Activated CD4-positive, alpha-beta memory T cell treated with anti-CD3 and anti-CD28 coated beads, Interleukin-2, amount 10 ng/mL, durations not matched to agents 7 days and 5 days (primary cell): ENCODE data around the gene PNLIP. TPM values are rescaled to one million over a fixed set of nuclear protein-coding genes. Genes with fewer than 3 reads are reported as not detected.

Source experiments
- CTCF ChIA-PET: fragments of 350-600 bp; sonication (Branson Sonifier 250); formaldehyde crosslinking; loops from one replicate; lab custom pipeline; 2021; ENCODE audit warnings: antibody characterized with exemption, inconsistent platforms; lab: Charles Lee
- POLR2A ChIA-PET: fragments of 350-600 bp; sonication (Branson Sonifier 250); formaldehyde crosslinking; loops from one replicate; lab custom pipeline; 2021; ENCODE audit warnings: antibody characterized with exemption; lab: Charles Lee
- DNase-seq: peaks from one replicate; pipeline ENCODE4 v3.0.0-alpha.2; 2020
- H3K27ac Mint-ChIP-seq: one replicate; pipeline ENCODE4 v1.8.0; 2021; ENCODE audit warnings: mild to moderate bottlenecking, mixed read lengths
- H3K27me3 Mint-ChIP-seq: one replicate; pipeline ENCODE4 v1.8.0; 2021; ENCODE audit warnings: mixed read lengths
- H3K36me3 Mint-ChIP-seq: one replicate; pipeline ENCODE4 v1.8.0; 2021; ENCODE audit warnings: low read depth, mixed read lengths
- H3K4me1 Mint-ChIP-seq: one replicate; pipeline ENCODE4 v1.8.0; 2021; ENCODE audit warnings: mixed read lengths
- H3K4me3 Mint-ChIP-seq: one replicate; pipeline ENCODE4 v1.8.0; 2021; ENCODE audit warnings: mild to moderate bottlenecking, mixed read lengths
- H3K9me3 Mint-ChIP-seq: one replicate; pipeline ENCODE4 v1.8.0; 2021; ENCODE audit warnings: mixed read lengths
- total RNA-seq, 2 experiments: library from RNA; stranded (reverse); gene quantifications; one replicate each; pipeline ENCODE4 v1.2.3, GENCODE V29; 2021

The PNLIP gene
- total RNA-seq, 2 experiments from 2014 or later: not detected

DNA sequence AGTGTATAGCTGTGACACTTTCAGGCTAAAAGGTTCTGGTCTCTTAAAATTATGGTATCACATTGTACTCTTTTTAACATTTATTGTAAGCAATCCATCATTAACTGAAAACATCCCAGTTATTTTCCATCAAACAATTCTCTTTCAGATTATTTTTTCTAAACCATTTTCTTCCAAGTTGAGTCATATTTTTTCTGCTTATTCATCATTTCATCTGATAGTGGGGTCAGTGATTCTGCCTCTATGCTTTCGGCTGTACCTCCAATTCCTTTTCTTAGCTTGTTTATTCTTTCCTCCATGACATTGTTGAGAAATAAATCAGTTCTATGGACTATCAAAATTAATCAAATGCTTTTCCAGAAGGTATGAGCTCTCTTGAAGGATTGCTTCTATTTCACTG is 609 bp upstream of the PNLIP start:
- Mint-ChIP-seq H3K4me3 (no peak overlapping the region), H3K9me3 (no peaks in the 10 kb centered on the region), H3K27me3 (no peaks in the 10 kb centered on the region), H3K4me1 (no peaks in the 10 kb centered on the region), H3K27ac (no peak overlapping the region), H3K36me3 (no peaks in the 10 kb centered on the region)
- no peak for DNase-seq
- ChIA-PET CTCF (no interaction called here), POLR2A (no interaction called here)

DNA sequence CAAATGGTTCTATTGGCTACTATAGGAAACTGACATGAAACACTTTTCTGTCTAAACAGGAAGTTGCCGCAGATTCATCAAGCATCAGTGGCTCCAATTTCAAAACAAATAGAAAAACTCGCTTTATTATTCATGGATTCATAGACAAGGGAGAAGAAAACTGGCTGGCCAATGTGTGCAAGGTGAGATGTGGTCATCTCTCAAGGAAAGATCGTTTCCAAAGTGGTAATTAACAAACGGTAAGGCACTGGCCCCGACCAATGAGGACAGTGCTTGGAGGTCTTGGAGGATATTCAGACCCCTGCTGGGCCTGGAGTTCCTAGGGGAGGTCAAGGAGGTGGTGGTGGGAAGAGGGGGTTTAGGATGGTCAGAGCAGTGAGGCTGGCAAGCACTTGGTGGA is 2.6 kb downstream of the PNLIP start:
- no peaks in the 10 kb centered on the region for H3K4me1 Mint-ChIP-seq
- H3K36me3 Mint-ChIP-seq: no peaks in the 10 kb centered on the region
- no peaks in the 10 kb centered on the region for H3K27me3 Mint-ChIP-seq
- POLR2A ChIA-PET: no interaction called here
- no peaks in the 10 kb centered on the region for H3K9me3 Mint-ChIP-seq
- H3K27ac Mint-ChIP-seq: no peak overlapping the region
- CTCF ChIA-PET: no interaction called here
- no peak overlapping the region for H3K4me3 Mint-ChIP-seq
- no peak for DNase-seq

DNA sequence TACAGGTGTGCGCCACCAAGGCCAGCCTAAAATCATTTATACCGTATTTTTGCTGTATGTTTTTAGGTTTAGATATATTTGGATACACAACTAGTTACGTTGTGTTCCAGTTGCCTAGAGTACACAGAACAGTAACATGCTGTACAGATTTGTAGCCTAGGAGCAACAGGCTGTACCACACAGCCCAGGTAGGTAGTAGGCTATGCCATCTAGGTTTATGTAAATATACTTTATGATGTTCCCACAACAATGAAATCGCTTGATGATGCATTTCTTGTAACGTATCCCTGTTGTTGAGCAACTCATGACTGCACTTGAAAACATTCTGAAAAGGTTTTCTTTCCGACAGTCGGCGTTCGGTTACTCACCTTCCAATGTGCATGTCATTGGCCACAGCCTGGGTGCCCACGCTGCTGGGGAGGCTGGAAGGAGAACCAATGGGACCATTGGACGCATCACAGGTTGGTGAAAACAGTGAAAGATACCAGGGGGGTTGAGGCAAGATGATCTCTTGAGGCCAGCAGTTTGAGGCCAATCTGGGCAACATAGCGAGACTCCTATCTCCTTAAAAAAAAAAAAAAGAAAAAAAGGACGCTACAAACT is 7.7 kb downstream of the PNLIP start:
- Mint-ChIP-seq H3K36me3 (no peaks in the 10 kb centered on the region), H3K4me3 (no peak overlapping the region), H3K27ac (no peak overlapping the region), H3K4me1 (no peaks in the 10 kb centered on the region), H3K9me3 (no peaks in the 10 kb centered on the region), H3K27me3 (no peaks in the 10 kb centered on the region)
- no peak for DNase-seq
- ChIA-PET POLR2A (no interaction called here), CTCF (no interaction called here)

DNA sequence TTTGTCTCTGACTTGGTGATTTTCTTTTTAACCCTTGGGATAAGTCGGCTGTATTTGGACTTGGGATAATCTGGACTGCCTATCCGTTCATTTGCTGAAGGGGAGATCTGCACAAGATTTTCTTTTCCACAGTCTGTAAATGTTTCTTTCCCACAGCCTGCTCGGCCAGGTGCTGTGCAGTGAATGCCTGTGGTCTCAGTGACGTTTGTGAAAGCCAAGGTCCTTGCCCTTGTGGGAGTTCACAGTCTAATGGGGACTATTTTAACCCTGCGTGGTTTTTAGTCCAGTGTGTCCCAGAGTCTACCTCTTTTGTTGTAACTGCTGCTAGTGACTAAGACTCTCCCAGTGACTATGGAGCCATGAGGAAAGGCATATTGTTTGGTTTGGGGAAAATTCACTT is 8.9 kb downstream of the PNLIP start:
- no peak for DNase-seq
- no peaks in the 10 kb centered on the region for H3K4me1 Mint-ChIP-seq
- no peak overlapping the region for H3K27ac Mint-ChIP-seq
- no peaks in the 10 kb centered on the region for H3K9me3 Mint-ChIP-seq
- ChIA-PET CTCF (no interaction called here), POLR2A (no interaction called here)
- H3K36me3 Mint-ChIP-seq: no peaks in the 10 kb centered on the region
- H3K27me3 Mint-ChIP-seq: no peaks in the 10 kb centered on the region
- no peak overlapping the region for H3K4me3 Mint-ChIP-seq

DNA sequence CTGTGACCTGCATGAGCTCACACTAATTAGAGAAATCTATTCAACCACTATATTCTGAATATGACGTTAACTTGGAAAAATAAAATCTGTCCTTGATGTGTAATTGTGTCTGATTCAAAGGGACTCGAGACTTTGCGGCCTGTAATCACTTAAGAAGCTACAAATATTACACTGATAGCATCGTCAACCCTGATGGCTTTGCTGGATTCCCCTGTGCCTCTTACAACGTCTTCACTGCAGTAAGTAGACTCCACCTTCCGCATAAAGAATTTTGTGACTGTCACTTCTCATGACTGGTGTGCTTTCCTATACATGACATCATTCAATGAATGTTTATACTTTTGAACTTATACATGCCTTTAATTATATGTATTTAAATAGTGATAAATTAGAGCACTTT is 10.1 kb downstream of the PNLIP start:
- Mint-ChIP-seq H3K27ac (no peak overlapping the region), H3K27me3 (no peaks in the 10 kb centered on the region), H3K4me3 (no peak overlapping the region), H3K4me1 (no peaks in the 10 kb centered on the region), H3K36me3 (no peaks in the 10 kb centered on the region), H3K9me3 (no peaks in the 10 kb centered on the region)
- CTCF ChIA-PET: no interaction called here
- no peak for DNase-seq
- POLR2A ChIA-PET: no interaction called here

DNA sequence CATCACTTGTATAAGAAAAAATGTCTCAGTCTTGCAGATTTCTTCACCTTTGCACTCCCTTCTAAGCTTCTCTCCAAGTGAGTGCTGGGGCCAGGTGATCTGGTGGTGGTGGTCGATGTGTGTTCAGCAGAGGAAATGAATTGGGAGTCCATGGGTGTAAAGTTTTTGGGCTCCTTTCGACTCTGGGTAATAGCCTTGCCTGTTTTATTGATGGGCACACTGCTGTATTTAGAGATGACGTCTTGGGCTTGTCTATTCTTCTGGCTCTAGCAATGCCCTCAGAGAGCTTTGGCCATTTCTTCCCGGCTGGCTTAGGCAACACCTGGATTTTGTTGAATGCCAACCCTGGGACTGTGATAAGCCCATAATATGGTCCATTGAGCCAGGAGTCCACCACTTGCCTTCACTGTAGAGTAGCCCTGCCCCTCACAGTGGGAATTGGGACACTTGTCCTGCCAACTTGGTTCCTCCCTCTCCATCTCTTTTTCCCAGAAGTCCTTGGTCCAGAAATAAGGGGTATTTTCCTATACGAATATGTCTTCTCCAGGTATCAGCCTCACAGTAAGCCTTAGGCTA is 11.7 kb downstream of the PNLIP start:
- Mint-ChIP-seq H3K27ac (no peak overlapping the region), H3K4me3 (no peak overlapping the region), H3K27me3 (no peaks in the 10 kb centered on the region), H3K4me1 (no peaks in the 10 kb centered on the region), H3K36me3 (no peaks in the 10 kb centered on the region), H3K9me3 (no peaks in the 10 kb centered on the region)
- ChIA-PET CTCF (no interaction called here), POLR2A (no interaction called here)
- no peak for DNase-seq

DNA sequence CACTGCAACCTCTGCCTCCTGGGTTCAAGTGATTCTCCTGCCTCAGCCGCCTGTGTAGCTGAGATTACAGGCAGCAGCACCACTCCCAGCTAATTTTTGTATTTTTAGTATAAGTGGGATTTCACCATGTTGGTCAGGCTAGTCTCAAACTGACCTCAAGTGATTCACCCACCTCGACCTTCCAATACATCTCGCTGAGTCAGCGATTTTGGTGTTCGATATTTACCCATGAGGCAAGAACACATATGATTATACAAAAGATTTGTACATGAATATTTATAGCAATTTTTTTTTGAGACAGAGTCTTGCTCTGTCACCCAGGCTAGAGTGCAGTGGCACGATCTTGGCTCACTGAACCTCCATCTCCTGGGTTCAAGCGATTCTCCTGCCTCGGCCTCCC is 19.8 kb downstream of the PNLIP start:
- Mint-ChIP-seq H3K27ac (no peak overlapping the region), H3K27me3 (no peaks in the 10 kb centered on the region), H3K36me3 (no peaks in the 10 kb centered on the region), H3K9me3 (no peaks in the 10 kb centered on the region), H3K4me1 (no peaks in the 10 kb centered on the region), H3K4me3 (no peak overlapping the region)
- no peak for DNase-seq
- CTCF ChIA-PET: no interaction called here
- POLR2A ChIA-PET: no interaction called here

DNA sequence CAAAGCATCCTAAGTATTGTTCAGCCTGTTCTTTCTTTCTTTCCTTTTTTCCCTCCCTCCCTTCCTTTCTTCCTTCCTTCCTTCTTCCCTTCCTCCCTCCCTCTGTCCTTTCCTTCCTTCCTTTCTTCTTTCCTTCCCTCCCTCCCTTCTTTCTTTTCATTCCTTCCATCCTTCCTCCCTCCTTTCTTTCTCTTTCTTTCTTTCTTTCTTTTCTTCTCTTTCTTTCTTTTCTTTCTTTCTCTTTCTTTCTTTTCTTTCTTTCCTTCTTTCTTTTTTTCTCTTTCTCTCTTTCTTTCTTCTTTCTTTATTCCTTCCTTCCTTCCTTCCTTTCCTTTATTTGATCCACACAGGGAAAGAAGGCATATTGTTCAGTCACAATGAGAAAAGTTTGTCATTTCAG is 21.2 kb downstream of the PNLIP start:
- CTCF ChIA-PET: no interaction called here
- Mint-ChIP-seq H3K27ac (no peak overlapping the region), H3K9me3 (no peaks in the 10 kb centered on the region), H3K36me3 (no peaks in the 10 kb centered on the region), H3K27me3 (no peaks in the 10 kb centered on the region), H3K4me1 (no peaks in the 10 kb centered on the region), H3K4me3 (no peak overlapping the region)
- no peak for DNase-seq
- POLR2A ChIA-PET: no interaction called here

DNA sequence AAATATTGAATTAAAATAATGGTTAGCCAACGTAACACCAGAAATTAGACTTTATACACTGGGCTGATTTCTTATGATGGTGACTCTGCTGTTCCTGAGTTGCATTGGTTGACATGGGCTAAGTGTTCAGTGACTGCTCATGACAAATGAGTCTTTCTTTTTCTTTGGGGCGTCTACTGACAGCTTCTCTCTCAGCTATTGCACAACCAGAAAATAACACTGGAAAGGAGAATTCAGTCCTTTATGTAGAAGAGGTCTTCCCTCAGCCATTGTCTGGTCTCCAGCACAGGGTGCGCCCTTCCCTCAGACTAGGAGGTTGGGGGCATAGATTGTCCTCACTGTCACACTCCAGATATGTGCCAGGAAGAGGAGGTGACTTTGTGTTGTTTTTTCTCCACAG is 21.6 kb downstream of the PNLIP start:
- ChIA-PET POLR2A (no interaction called here), CTCF (no interaction called here)
- Mint-ChIP-seq H3K9me3 (no peaks in the 10 kb centered on the region), H3K27ac (no peak overlapping the region), H3K27me3 (no peaks in the 10 kb centered on the region), H3K4me3 (no peak overlapping the region), H3K4me1 (no peaks in the 10 kb centered on the region), H3K36me3 (no peaks in the 10 kb centered on the region)
- no peak for DNase-seq

DNA sequence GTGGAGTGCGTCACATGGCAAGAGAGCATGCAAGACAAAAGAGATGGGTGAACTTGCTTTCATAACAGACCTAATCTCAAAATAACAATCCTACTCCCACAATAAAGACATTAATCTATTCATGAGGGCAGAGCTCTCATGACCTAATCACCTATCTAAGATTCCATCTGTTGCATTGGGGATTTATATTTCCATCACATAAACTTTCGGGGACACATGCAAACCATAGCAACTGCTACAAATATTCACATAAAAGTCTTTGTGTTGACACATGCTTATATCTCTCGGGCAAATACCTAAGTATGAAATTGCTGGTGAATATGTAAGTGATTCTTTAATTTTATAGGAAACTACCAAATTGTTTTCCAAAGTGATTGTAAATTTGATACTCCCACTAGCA is 29.1 kb downstream of the PNLIP start:
- Mint-ChIP-seq H3K36me3 (no peaks in the 10 kb centered on the region), H3K27ac (no peak overlapping the region), H3K9me3 (peaks cover 4% of the 10 kb centered on the region), H3K27me3 (no peaks in the 10 kb centered on the region), H3K4me1 (no peaks in the 10 kb centered on the region), H3K4me3 (no peak overlapping the region)
- CTCF ChIA-PET: no interaction called here
- POLR2A ChIA-PET: no interaction called here
- DNase-seq: no peak

DNA sequence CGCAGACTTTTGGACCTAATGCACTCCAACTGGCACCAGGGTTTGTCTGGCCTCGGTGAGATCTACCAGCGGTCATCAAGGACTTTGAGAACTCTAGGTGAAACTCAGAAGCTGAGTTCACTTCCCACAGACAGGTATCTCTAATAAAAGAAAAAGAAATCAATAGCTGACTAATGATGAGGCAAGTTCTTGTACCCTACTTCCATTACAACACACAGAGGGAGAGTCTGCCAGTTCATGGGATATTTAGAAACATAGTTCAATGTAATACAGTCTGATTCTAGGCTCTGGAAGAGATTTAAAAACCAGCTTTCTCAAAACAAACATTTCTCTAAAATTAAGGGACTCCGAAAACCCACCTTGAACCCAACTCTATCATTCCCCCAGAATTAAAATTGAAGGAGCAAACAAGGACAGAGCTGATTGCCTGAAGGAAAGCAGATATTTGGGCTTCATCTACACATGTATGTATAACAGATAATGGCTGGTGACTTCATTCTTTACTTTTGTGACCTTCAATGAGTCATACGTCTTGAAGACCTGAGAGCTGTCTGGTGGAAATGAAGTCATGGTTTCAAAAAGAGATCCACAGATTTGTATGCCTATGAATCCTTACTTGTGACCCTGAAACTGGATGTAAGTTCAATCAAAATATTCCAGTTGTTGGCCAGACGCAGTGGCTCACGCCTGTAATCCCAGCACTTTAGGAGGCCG is 42.3 kb downstream of the PNLIP start:
- DNase-seq: no peak
- Mint-ChIP-seq H3K4me3 (no peak overlapping the region), H3K27me3 (no peaks in the 10 kb centered on the region), H3K27ac (no peak overlapping the region), H3K4me1 (no peaks in the 10 kb centered on the region), H3K9me3 (no peaks in the 10 kb centered on the region), H3K36me3 (no peaks in the 10 kb centered on the region)
- ChIA-PET CTCF (no interaction called here), POLR2A (no interaction called here)

DNA sequence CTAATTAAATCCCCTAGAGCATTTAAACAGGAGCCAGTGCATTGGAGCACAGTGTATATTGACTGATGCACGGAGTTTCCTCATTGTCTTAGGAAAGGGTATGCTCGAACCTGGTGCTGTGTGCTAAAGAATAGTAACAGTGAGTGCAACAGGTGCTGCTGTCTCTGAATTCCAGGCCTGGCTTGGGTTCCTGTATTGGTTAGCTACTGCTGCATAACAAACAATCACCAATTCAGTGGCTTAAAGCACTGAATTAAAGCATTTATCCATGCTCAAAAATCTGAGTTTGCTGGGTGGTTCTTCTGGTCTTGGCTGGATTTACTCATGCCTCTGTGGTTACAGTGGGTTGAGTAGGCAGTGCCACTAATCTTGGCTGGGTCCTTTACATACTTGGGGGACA is 43.3 kb downstream of the PNLIP start:
- DNase-seq: no peak
- Mint-ChIP-seq H3K36me3 (no peaks in the 10 kb centered on the region), H3K4me1 (no peaks in the 10 kb centered on the region), H3K27me3 (no peaks in the 10 kb centered on the region), H3K4me3 (no peak overlapping the region), H3K27ac (no peak overlapping the region), H3K9me3 (no peaks in the 10 kb centered on the region)
- ChIA-PET CTCF (no interaction called here), POLR2A (no interaction called here)

DNA sequence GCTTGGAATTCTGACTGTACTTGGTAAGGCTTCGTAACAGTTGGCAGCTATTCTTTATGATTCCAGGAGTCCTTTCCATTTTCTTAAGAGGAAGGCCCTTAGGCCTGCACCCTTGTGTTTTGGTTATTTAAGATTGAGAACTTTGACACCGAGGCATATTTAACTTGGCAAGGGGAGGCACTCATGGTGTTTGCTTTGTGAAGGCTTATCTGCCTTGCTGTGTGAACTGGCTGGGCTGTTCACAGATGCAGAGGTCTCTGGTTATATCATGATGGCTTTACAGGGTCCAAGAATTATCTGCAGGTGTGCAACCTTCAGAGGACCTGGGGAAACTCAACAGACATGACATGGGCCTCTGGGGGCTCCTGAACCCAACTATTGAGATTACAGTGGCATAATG is 44.2 kb downstream of the PNLIP start:
- Mint-ChIP-seq H3K9me3 (no peaks in the 10 kb centered on the region), H3K27me3 (no peaks in the 10 kb centered on the region), H3K36me3 (no peaks in the 10 kb centered on the region), H3K4me1 (no peaks in the 10 kb centered on the region), H3K4me3 (no peak overlapping the region), H3K27ac (no peak overlapping the region)
- ChIA-PET POLR2A (no interaction called here), CTCF (no interaction called here)
- no peak for DNase-seq
